HepG2 (cell line): ENCODE measurements around the gene PCSK7. TPM values are rescaled to one million over a fixed set of nuclear protein-coding genes. Genes with fewer than 3 reads are reported as not detected.

ENCODE experiments used
- ARID4A ChIP-seq: sonication (generic); formaldehyde crosslinking; IDR thresholded peaks from 2 replicates; pipeline ENCODE4 v1.5.0; 2020; ENCODE audit warnings: mild to moderate bottlenecking, missing genetic modification reagents, borderline replicate concordance
- ARID5B ChIP-seq: IDR thresholded peaks from 2 replicates; pipeline ENCODE4 v1.4.0; 2020; ENCODE audit warnings: mild to moderate bottlenecking, missing genetic modification reagents
- CBFB ChIP-seq: sonication (generic); formaldehyde crosslinking; IDR thresholded peaks from 2 replicates; pipeline ENCODE4 v1.4.0; 2020; ENCODE audit warnings: missing genetic modification reagents
- FOSL1 ChIP-seq: sonication (generic); formaldehyde crosslinking; IDR thresholded peaks from 2 replicates; pipeline ENCODE4 v1.9.0; 2021; ENCODE audit warnings: missing genetic modification reagents, borderline replicate concordance
- GATAD1 ChIP-seq: IDR thresholded peaks from 2 replicates; pipeline ENCODE4 v1.6.1; 2016; ENCODE audit warnings: missing genetic modification reagents, missing compliant biosample characterization
- RFXAP ChIP-seq: sonication (generic); formaldehyde crosslinking; IDR thresholded peaks from 2 replicates; pipeline ENCODE4 v1.4.0; 2020; ENCODE audit warnings: missing genetic modification reagents, borderline replicate concordance
- XRCC5 ChIP-seq: fragments of 200-400 bp; formaldehyde crosslinking; optimal IDR thresholded peaks from 2 replicates; pipeline ENCODE3; 2017; ENCODE audit warnings: mild to moderate bottlenecking, low read length
- ZBTB1 ChIP-seq: sonication (generic); formaldehyde crosslinking; IDR thresholded peaks from 2 replicates; pipeline ENCODE4 v1.4.0; 2020; ENCODE audit warnings: missing genetic modification reagents, borderline replicate concordance
- ZNF687 ChIP-seq: sonication (generic); formaldehyde crosslinking; IDR thresholded peaks from 2 replicates; pipeline ENCODE4 v1.5.1; 2020; ENCODE audit warnings: mild to moderate bottlenecking, missing genetic modification reagents, moderate library complexity
- polyA plus RNA-seq, 8 experiments: library from polyadenylated mRNA; depleted of rRNA in 3 of 8; stranded (reverse) in 7 of 8; unstranded in 1 of 8; fragments of >200 nt; fragmentation: Illumina TruSeq in 4 of 8; extraction: Trizol in 4 of 8; gene quantifications; 2 replicates each; pipeline versions ENCODE4 v1.2.1 to v1.2.3, GENCODE V29; 2011 to 2016; ENCODE audit warnings: low read depth in 4 of 8, missing spikeins in 1 of 8, mixed read lengths in 1 of 8; ENCODE audit not compliant: insufficient read depth in 1 of 8
- total RNA-seq, 5 experiments: library from RNA; depleted of rRNA; stranded (reverse); fragments of >200 nt; fragmentation: Illumina TruSeq; extraction: Trizol; gene quantifications; 2 replicates each; pipeline ENCODE4 v1.2.3, GENCODE V29; 2016; ENCODE audit warnings: low read depth in 1 of 5
- TF ChIP-seq, protein P1 (sequence below): sonication (generic); formaldehyde crosslinking; IDR thresholded peaks from 2 replicates; pipeline ENCODE4; 2020; ENCODE audit warnings: missing genetic modification reagents, mild to moderate bottlenecking, borderline replicate concordance

PCSK7 gene
- total and polyA plus RNA-seq, 2 of the 13 experiments (the other 11 are each of a cell fraction or from before 2014, with no cell fraction given) = 13.4 to 13.8 TPM

GRCh38 chr11:117232092-117232878 is 412 bp upstream of the PCSK7 start, which contains the start of gene RNF214 (continued):
- no peak for TF ChIP-seq ARID5B (CRISPR knock-in tag)
- TF ChIP-seq RFXAP = peak; percentile 61
- peak; percentile 42; the same call in 1 of the 2 replicates for TF ChIP-seq ARID4A
- no peak for TF ChIP-seq FOSL1 (CRISPR knock-in tag)
- TF ChIP-seq ZNF687 (CRISPR knock-in tag) = peak; percentile 50
- TF ChIP-seq GATAD1 (CRISPR knock-in tag) = peak; percentile 65
- TF ChIP-seq, protein P1, sequence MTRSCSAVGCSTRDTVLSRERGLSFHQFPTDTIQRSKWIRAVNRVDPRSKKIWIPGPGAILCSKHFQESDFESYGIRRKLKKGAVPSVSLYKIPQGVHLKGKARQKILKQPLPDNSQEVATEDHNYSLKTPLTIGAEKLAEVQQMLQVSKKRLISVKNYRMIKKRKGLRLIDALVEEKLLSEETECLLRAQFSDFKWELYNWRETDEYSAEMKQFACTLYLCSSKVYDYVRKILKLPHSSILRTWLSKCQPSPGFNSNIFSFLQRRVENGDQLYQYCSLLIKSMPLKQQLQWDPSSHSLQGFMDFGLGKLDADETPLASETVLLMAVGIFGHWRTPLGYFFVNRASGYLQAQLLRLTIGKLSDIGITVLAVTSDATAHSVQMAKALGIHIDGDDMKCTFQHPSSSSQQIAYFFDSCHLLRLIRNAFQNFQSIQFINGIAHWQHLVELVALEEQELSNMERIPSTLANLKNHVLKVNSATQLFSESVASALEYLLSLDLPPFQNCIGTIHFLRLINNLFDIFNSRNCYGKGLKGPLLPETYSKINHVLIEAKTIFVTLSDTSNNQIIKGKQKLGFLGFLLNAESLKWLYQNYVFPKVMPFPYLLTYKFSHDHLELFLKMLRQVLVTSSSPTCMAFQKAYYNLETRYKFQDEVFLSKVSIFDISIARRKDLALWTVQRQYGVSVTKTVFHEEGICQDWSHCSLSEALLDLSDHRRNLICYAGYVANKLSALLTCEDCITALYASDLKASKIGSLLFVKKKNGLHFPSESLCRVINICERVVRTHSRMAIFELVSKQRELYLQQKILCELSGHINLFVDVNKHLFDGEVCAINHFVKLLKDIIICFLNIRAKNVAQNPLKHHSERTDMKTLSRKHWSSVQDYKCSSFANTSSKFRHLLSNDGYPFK (CRISPR knock-in tag) = no peak
- TF ChIP-seq XRCC5 = peak; percentile 61
- peak; percentile 49; the same call in 1 of the 2 replicates for TF ChIP-seq CBFB (CRISPR knock-in tag)
- no peak for TF ChIP-seq ZBTB1 (CRISPR knock-in tag)
